Testis (tissue), 2 donors: ENCODE data around the gene DRD4.

ENCODE experiments used
- CTCF ChIP-seq, 3 experiments: fragments of 450-650 bp in 2 of 3; fragments of 200-600 bp in 1 of 3; sonication (generic) in 1 of 3; IDR thresholded peaks; one replicate each; pipeline ENCODE4 v1.5.1; 2016 to 2019; ENCODE audit warnings: antibody characterized with exemption in 3 of 3, mild to moderate bottlenecking in 2 of 3, moderate library complexity in 1 of 3
- POLR2A ChIP-seq: fragments of 450-650 bp; IDR thresholded peaks from one replicate; pipeline ENCODE4 v1.6.1; 2017; ENCODE audit warnings: antibody characterized with exemption, mild to moderate bottlenecking, moderate library complexity

- no peak for TF ChIP-seq CTCF (IDR thresholded peaks at IDR 0.05)
- TF ChIP-seq POLR2A = no peak
Measured at GRCh38 chr11:618856-619627, 18.0 kb upstream of the DRD4 start.
